ENCODE results near the gene ADNP.

The ADNP gene

GRCh38 chr20:50870561-50871161 lies 60.6 kb downstream of the ADNP start:
- DNase-seq: no peak

GRCh38 chr20:50868509-50869495 lies 62.4 kb downstream of the ADNP start:
- no peak for DNase-seq

DNA sequence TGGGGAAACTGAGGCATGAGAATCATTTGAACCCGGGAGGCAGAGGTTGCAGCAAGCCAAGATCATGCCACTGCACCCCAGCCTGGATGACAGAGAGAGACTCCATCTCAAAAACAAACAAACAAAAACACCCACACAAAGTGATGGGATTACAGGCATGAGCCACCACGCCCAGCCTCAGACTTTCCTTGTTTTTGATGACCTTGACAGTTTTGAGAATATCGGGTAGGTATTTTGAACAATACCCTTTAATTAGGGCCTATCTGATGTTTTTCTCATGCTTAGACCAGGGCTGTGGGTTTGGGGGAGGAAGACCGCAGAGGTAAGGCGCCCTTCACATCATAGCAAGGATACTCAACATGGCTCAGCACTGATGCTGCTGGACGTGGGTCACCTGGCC lies 63.4 kb downstream of the ADNP start:
- DNase-seq: no peak

GRCh38 chr20:50866831-50867230 lies 64.4 kb downstream of the ADNP start:
- DNase-seq: no peak

DNA sequence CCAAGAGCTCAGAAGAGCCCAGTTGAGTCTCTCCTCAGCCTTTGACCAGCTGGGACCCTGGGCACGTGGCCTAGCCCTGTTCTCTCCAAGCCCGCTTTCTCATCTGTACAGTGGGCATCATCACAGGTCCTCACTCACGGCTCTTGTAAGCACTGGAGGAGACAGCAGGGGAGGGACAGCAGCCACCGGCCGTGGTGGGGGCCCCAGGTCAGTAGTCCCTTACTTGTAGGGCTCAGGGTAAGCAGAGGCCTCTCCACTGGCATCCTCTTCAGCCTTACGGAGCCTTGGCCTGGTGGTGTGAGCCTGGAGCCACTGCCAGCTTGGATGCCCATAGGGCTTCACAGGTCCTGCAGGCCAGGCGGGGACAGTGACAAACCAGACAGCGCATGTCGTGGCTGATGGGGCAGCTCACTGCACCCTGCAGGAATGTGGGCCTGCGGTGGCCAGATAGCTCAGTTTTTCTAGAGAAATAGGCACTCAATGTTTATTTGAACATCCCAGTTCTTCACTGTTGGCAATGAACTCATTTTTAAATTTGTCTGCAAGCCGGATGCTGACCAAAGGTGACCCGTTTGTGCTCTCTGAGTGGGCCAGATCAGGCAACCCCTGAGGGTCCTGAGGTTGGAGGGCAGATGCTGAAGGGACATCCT lies 65.1 kb downstream of the ADNP start:
- DNase-seq: no peak

DNA sequence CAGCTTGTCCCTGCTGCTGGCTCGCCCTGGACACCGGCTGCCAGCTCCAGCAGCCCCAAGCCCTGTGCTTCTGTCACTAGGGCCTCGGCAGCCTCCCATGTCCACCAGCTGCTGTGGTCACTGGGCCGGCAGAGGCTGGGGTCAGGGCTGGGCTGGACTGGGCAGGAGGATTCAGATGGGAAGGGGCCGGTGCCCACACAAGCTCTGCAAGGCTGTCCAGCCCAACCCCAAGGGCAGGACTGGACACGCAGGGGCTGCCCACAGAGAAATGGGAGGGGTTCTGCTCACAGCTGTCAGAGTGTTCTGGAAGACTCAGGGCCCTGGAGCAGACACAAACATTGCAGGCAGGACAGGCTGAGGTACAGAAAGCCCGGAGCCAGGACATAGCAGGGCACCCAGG lies 65.6 kb downstream of the ADNP start:
- DNase-seq: no peak

DNA sequence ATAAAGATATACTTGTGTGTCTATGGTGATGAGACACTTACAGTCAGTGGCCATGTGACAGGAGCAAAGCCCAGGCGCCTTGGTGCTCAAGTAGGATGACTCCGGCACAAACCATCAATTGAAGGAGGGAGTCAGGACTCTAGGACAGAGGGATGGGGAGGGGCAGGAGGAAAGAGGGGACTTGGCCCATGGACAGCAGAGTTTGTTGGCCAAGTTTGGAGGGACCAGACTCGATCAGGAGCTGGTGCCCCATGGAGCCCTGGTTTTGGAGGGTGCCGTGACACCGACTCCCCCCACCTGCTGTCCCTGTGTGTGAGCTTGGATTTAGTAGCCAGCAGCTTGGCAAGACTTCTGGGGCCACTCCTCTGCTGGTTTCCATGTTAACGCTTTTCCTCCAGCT lies 66.1 kb downstream of the ADNP start:
- DNase-seq: no peak

GRCh38 chr20:50862546-50862945 lies 68.7 kb downstream of the ADNP start:
- DNase-seq: no peak

DNA sequence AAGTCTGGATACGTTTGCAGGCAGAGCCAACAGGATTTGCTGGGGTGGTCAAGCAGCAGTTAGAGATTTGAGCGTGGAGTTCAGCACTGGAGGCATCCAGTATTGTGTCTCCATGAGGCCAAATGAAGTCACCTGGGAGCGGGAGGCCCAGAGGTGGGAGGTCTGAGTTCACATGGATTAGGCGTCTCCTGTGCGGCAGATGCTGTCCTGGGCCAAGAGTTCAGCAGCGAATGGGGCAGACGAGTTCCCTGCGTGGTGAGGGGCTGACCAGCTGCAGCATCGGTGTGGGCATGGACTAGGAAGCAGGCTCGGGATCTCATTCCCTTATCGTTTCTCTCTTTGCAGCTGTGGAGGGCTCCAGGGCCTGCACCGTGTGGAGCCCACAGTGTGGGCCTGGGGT lies 70.2 kb downstream of the ADNP start:
- DNase-seq: no peak

DNA sequence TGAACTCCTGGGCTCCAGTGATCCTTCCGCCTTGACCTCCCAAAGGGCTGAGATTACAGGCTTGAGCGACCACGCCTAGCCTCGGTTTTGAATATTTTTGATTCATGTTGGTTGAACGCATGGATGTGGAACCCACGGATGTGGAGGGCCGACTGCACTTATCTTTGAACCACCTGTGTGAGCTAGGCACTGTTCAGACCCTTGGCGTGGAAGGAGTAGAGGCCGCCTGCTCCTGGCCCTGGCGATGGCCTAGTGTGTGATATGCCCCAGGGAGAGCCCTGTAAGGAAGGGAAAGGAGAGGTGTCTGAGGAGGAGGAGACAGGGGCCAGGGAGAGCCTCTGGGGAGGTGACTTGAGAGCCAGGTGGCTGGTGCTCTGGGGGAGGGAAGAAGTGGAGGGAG lies 72.1 kb downstream of the ADNP start:
- no peak for DNase-seq

DNA sequence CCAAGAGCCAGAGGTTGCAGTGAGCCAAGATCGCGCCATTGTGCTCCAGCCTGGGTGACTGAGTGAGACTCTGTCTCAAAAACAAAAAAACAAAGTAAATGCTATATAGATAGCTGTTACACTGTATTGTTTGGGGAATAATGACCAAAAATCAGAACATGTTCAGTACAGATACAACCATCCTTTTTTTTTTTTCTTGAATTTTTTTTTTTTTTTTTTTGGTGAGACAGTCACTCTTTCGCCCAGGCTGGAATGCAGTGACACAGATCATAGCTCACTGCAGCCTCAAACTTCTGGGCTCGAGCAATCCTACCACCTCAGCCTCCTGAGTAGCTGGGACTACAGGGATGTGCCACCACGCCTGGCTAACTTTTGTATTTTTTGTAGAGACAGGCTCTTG lies 72.7 kb downstream of the ADNP start:
- DNase-seq: no peak

GRCh38 chr20:50857348-50857747 lies 73.9 kb downstream of the ADNP start:
- DNase-seq: no peak

DNA sequence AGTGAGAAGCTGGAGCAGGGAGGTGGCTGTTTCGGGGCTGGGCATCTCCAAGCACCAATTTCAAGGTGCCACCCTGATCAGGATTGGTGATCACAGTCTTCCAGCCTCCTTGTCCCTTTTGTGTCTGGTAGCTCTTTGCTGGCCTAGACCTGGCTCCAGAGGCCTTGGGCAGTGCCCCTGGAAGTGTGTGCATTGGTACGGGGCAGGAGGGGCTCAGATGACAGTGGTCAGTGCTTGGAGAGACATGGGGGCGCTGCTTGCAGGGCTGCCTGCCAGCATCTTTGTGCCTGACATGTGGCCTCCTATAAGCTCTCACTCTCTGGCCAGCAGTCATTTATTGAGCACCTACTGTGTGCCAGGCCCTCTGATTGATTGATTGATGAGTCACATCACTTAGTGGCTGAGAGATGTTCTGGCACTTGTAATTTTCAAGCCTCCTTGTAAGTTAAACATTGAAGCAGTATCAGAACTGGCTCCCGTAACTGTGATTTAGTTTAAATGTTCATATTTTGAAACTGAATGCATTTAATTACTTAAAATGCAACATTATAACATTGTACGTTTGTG lies 74.7 kb downstream of the ADNP start:
- DNase-seq: no peak

DNA sequence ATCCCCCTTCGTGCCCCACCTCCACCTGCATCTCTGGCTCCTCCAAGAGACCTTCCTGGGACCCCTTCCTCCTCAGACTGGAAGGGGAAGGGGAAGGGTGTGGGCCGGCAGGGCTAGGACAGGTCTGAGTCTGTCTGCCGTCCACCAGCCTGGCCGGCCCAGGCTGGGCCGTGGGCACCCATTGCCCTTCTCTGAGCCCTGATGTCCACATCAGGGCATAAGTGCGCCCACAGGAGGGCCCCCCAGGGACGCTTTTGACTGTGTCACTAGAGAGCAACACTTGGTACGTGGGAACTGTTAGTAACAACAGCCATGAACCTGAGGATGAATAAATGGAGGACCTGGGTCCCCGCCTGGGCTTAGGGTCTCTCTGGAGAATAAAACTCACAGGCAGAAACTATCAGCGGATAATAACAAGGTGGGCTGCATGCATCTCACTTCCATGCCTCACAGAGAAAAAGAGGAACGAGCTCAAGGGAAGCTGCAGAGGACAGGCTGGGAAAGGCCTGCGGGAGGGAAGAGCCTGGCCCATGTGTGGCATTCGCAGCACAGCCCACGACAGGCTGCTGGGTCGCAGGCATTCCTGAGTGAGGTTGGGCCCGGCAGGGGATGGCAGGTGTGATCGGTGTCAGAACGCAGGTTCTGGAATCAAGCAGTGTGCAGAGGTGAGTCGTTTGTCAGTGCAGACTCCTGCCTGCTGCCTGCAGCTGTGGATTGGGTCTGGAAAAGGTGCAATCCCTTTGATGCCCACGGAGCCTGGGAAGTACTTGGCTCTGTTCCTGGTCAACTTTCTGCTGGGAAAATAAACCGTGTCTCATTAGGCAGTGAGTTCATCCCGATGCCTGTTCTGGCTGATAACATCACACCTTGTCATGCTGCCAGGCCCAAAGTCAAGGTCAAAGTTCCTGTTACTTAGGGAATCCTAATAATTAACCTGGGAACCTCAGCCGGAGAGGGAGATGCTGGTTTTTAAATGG lies 75.5 kb downstream of the ADNP start:
- no peak for DNase-seq

DNA sequence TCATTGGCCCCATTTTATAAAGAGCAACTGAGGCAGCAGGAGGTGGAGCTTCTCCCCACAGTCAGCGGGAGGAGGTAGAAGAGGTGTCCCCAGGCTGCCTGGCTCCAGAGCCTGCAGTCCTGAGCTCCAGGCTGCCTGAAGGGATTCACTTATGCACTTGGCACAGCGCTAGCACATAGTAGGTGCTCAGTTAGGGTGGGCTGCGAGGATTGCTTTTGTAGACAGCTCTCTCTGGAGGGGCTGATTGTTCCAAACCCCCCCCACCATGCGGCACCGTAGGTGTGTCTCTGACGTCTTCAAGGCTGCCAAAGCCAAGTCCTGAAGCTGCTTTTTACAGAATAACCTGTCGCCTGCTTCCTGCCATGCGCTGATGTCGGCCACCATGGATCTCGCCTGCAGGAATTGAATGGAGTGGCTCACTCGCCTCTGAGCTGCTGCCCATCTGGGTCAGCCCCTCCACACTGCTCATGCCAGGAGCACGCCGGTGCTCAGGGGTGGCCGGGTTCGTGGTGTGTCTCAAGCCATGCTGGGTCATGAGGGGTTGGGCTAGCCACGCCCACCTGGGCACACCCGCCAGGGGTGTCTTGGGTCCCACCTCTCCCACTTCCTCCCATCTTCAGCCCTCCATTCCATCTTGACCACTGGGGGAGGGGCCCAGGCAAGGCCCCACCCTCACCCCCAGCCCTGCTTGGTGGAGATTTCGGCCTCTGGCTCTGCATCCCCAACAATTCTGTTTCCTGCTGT lies 76.6 kb downstream of the ADNP start:
- DNase-seq: no peak

DNA sequence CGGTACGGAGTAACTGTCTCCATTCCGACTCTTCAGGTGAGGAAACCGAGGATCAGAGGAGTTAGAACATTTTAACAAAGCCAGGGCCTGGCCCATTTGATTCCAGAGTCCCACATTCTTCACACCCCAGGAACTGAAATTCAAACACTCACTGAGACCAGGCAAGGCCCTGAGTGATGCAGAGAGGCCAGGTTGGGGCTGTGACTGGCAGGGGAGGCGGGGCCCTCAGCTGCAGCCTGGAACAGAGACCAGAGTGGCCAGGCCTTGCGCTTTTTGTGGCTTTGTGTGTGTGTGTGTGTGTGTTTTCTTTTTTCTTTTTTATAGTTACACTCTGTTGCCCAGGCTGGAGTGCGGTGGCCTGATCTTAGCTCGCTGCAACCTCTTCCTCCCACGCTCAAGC lies 79.2 kb downstream of the ADNP start:
- DNase-seq: no peak

DNA sequence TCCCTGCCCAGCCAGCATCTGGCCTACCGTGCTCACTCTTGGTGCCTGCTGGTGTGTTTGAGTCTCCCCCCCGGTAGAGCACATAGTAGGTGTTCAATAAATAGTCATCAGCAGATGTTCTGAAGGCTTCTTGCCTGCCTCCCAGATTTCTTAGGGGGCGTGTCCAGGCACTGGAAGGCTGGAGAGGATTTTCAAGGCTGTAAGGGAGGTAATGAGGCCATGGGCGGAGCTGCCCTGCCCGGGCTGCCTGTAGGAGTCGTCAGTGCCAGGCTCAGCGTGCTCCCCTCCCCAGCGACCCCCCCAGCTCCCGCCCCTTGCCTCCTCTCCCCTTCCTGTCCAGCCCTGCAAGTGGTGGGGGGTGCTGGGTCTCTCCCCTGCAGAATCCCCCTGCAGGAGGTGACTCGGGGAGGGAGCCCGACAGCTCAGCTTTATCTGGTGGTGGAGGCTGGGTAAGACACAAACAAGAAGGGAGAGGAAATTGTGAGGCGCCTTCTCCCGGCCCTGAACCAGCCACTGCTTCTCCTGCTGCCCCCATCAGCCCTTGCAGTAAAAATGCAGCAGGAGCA lies 80.4 kb downstream of the ADNP start:
- no peak for DNase-seq

GRCh38 chr20:50848846-50849673 lies 82.2 kb downstream of the ADNP start:
- no peak for DNase-seq

GRCh38 chr20:50848341-50848808 lies 82.9 kb downstream of the ADNP start:
- no peak for DNase-seq

DNA sequence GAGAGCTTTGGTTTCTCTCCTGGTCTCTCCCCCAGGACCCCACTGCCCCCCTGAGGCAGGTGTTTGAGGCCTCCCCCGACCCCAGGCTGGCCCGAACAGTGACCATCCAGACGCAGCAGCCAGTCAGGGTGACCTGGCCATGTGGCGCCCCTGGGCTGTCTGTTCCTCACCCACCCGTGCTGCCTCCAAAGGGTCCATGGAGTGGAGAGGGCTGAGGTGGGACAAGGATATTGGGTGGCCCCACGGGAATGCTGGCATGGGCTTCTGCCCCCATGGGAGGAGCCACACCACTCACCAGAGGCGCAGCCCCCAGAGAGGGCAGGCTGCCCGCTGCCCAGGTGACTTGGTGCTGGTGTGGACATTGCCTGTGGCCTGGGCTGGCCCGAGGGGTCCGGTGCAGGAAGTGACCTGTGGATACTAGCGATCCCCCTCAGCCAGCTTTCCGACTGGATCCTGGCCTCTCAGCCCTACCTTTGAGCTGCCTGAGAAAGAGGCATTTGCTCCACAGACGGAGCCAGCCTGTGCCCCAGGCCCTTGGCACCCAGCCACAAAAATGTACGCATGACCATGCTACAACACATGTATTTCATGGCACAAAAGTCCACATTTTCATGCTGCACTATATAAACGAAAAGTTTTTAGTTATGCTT lies 85.5 kb downstream of the ADNP start:
- DNase-seq: no peak
